Measurements from ENCODE around the gene IL1RL2. TPM values are rescaled to one million over a fixed set of nuclear protein-coding genes. Genes with fewer than 3 reads are reported as not detected.

The IL1RL2 gene
- total and polyA plus RNA-seq, 4 donors = 0.98 to 2.0 (median 1.3) TPM

DNA sequence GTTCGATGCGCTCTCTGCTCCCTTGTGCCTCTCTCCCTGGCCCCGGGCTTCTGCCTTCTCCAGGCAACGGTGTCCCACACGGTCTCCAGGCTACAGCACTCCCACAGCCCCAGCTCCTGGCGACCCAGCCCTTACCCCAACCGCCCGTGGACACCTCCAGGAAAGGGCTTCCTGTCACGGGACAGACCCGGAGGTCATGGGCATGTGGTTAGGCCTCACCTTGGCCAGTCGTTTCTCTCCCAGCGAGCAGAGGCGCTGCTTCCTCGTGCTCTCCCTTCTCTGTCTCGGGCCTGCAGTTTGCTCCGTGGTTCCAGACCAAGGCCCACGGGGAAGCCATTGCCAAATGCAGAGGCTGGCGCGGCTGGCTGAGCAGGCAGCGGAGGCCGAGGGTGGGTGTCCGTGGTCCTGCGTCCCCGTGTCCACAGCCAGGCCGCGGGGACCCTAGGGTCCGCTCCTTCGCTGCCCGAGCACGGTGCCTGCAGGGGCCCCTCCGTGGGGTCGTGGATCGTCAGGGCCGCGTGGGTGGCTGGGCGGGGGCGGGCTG, 63.5 kb downstream of the IL1RL2 start:
- peaks cover 0 to 9% (median 5%) of the 10 kb centered on the region in 4 donors for H3K4me1 ChIP-seq (ENCODE audit: control insufficient read depth in 4 of 4, insufficient read depth in 4 of 4, low read length in 3 of 4)
- no peaks in the 10 kb centered on the region for H3K27me3 ChIP-seq (ENCODE audit: control insufficient read depth in 4 of 4, insufficient read depth in 4 of 4, low read length in 3 of 4)
- no peaks in the 10 kb centered on the region for H3K36me3 ChIP-seq (ENCODE audit: control insufficient read depth in 4 of 4, insufficient read depth in 3 of 4, low read depth in 1 of 4, low read length in 3 of 4)
- no peak overlapping the region for H3K4me3 ChIP-seq (ENCODE audit: low read depth in 1 of 3, low read length in 3 of 3)
- no peaks in the 10 kb centered on the region for H3K9me3 ChIP-seq (ENCODE audit: control insufficient read depth in 4 of 4, low read length in 3 of 4)
- H3K9ac ChIP-seq (ENCODE audit: low read depth in 1 of 2, low read length in 2 of 2) = no peak overlapping the region
- H3K27ac ChIP-seq (ENCODE audit: low read depth in 1 of 2, low read length in 2 of 2) = no peak overlapping the region
- 84% methylated on average over 37 of the region's 37 CpGs for WGBS
- DNase-seq (ENCODE audit: low spot score) = no peak
- TF ChIP-seq TAF1 (conservative IDR thresholded peaks at IDR 0.05) = no peak
- no peak for TF ChIP-seq HNF4A (conservative IDR thresholded peaks at IDR 0.05)
- TF ChIP-seq, protein P1, sequence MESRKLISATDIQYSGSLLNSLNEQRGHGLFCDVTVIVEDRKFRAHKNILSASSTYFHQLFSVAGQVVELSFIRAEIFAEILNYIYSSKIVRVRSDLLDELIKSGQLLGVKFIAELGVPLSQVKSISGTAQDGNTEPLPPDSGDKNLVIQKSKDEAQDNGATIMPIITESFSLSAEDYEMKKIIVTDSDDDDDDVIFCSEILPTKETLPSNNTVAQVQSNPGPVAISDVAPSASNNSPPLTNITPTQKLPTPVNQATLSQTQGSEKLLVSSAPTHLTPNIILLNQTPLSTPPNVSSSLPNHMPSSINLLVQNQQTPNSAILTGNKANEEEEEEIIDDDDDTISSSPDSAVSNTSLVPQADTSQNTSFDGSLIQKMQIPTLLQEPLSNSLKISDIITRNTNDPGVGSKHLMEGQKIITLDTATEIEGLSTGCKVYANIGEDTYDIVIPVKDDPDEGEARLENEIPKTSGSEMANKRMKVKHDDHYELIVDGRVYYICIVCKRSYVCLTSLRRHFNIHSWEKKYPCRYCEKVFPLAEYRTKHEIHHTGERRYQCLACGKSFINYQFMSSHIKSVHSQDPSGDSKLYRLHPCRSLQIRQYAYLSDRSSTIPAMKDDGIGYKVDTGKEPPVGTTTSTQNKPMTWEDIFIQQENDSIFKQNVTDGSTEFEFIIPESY (IDR thresholded peaks at IDR 0.05) = no peak
- TF ChIP-seq FOXA1 (IDR thresholded peaks at IDR 0.05) = no peak
- no peak for TF ChIP-seq ATF3 (IDR thresholded peaks at IDR 0.05)
- TF ChIP-seq FOXA2 (IDR thresholded peaks at IDR 0.05) = no peak
- no peak for TF ChIP-seq RXRA (IDR thresholded peaks at IDR 0.05)
- no peak for TF ChIP-seq SP1 (IDR thresholded peaks at IDR 0.05)
- no peak for TF ChIP-seq GABPA (IDR thresholded peaks at IDR 0.05 in 1 of 2, conservative IDR thresholded peaks at IDR 0.05 in 1 of 2)

- Histone ChIP-seq H3K36me3 (ENCODE audit: control insufficient read depth in 4 of 4, insufficient read depth in 3 of 4, low read depth in 1 of 4, low read length in 3 of 4) (no peaks in the 10 kb centered on the region), H3K9me3 (ENCODE audit: control insufficient read depth in 4 of 4, low read length in 3 of 4) (no peaks in the 10 kb centered on the region), H3K27me3 (ENCODE audit: control insufficient read depth in 4 of 4, insufficient read depth in 4 of 4, low read length in 3 of 4) (no peaks in the 10 kb centered on the region), H3K4me3 (ENCODE audit: low read depth in 1 of 3, low read length in 3 of 3) (peak overlapping the region in 2 of 3 donors; percentile 52 to 53), H3K9ac (ENCODE audit: low read depth in 1 of 2, low read length in 2 of 2) (peak overlapping the region in 1 of 2 donors; percentile 15), H3K4me1 (ENCODE audit: control insufficient read depth in 4 of 4, insufficient read depth in 4 of 4, low read length in 3 of 4) (peaks cover 0 to 9% (median 5%) of the 10 kb centered on the region in 4 donors), H3K27ac (ENCODE audit: low read depth in 1 of 2, low read length in 2 of 2) (no peak overlapping the region)
- WGBS = 4% methylated on average over 52 of the region's 52 CpGs
- DNase-seq (ENCODE audit: low spot score) = peak; percentile 72
- TF ChIP-seq, protein P2, sequence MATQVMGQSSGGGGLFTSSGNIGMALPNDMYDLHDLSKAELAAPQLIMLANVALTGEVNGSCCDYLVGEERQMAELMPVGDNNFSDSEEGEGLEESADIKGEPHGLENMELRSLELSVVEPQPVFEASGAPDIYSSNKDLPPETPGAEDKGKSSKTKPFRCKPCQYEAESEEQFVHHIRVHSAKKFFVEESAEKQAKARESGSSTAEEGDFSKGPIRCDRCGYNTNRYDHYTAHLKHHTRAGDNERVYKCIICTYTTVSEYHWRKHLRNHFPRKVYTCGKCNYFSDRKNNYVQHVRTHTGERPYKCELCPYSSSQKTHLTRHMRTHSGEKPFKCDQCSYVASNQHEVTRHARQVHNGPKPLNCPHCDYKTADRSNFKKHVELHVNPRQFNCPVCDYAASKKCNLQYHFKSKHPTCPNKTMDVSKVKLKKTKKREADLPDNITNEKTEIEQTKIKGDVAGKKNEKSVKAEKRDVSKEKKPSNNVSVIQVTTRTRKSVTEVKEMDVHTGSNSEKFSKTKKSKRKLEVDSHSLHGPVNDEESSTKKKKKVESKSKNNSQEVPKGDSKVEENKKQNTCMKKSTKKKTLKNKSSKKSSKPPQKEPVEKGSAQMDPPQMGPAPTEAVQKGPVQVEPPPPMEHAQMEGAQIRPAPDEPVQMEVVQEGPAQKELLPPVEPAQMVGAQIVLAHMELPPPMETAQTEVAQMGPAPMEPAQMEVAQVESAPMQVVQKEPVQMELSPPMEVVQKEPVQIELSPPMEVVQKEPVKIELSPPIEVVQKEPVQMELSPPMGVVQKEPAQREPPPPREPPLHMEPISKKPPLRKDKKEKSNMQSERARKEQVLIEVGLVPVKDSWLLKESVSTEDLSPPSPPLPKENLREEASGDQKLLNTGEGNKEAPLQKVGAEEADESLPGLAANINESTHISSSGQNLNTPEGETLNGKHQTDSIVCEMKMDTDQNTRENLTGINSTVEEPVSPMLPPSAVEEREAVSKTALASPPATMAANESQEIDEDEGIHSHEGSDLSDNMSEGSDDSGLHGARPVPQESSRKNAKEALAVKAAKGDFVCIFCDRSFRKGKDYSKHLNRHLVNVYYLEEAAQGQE (IDR thresholded peaks at IDR 0.05) = no peak
- TF ChIP-seq MAX (IDR thresholded peaks at IDR 0.05) (no peak), JUND (IDR thresholded peaks at IDR 0.05) (no peak), GABPA (IDR thresholded peaks at IDR 0.05 in 1 of 2, conservative IDR thresholded peaks at IDR 0.05 in 1 of 2) (no peak), EGR1 (IDR thresholded peaks at IDR 0.05; ENCODE audit: low read depth in 2 of 2) (no peak), FOXA1 (IDR thresholded peaks at IDR 0.05) (no peak), NR2F2 (IDR thresholded peaks at IDR 0.05) (no peak), TAF1 (conservative IDR thresholded peaks at IDR 0.05) (no peak), FOXA2 (IDR thresholded peaks at IDR 0.05) (no peak), HNF4A (conservative IDR thresholded peaks at IDR 0.05) (no peak), CTCF (IDR thresholded peaks at IDR 0.05; ENCODE audit: low read depth, low read length, missing input control) (peak; percentile 56), RXRA (IDR thresholded peaks at IDR 0.05) (peak in 1 of 2 donors; percentile 36), RAD21 (IDR thresholded peaks at IDR 0.05) (peak; percentile 60 to 76), ATF3 (IDR thresholded peaks at IDR 0.05) (no peak)
These were observed 64.4 kb downstream of the IL1RL2 start for GRCh38 chr2:102251042-102251848.
